Stomach smooth muscle (tissue), 2 donors: Measurements from ENCODE around the gene ABL1.
"Not testable (repeated sequence)": the region's sequence is repeated elsewhere in the genome, so short reads cannot be mapped to it uniquely, and the experiment has no call there.

Experiments
- H3K27ac ChIP-seq: one replicate; pipeline ENCODE4 v1.7.0; 2013; ENCODE audit warnings: mild to moderate bottlenecking, low read length, inconsistent platforms
- H3K27me3 ChIP-seq, 2 donors: one replicate each; pipeline ENCODE4 v1.7.0; 2013; ENCODE audit warnings: low read length in 2 of 2; ENCODE audit not compliant: insufficient read depth in 2 of 2, control insufficient read depth in 1 of 2
- H3K36me3 ChIP-seq, 2 donors: one replicate each; pipeline ENCODE4 v1.7.0; 2013; ENCODE audit warnings: low read length in 2 of 2; ENCODE audit not compliant: control insufficient read depth in 2 of 2, insufficient read depth in 2 of 2
- H3K4me1 ChIP-seq: one replicate; pipeline ENCODE4 v1.7.0; 2013; ENCODE audit warnings: low read length; ENCODE audit not compliant: control insufficient read depth, insufficient read depth
- H3K4me3 ChIP-seq, 2 donors: one replicate each; pipeline ENCODE4 v1.7.0; 2013; ENCODE audit warnings: low read length in 2 of 2
- H3K9ac ChIP-seq, 2 donors: one replicate each; pipeline ENCODE4 v1.7.0; 2013; ENCODE audit warnings: low read length in 2 of 2, mild to moderate bottlenecking in 1 of 2
- H3K9me3 ChIP-seq, 2 donors: one replicate each; pipeline ENCODE4 v1.7.0; 2013; ENCODE audit warnings: low read length in 2 of 2; ENCODE audit not compliant: control insufficient read depth in 2 of 2
- donor health status: healthy.
- donor health status: Pancreatic carcinoma.

ABL1 gene

DNA sequence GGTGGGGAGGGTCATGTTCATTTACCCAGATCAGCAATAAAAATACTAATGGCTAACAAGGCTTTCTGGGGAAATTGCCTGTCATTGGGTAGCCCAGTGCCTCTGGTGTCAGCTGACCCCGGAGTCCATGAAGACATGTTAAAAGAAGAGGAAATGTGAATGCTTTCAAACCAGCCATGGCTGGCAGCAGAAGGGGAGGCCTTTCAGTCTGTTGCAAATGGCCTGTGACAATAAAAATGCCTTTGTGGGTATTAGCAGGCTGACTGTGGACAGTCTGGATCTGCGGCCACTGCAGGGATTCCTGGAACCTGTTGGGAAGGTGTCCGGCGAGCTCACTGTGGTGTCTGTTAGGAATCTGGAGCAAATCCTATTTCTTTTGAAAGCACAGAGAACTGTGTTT, 7.5 kb downstream of the ABL1 start:
- H3K9me3 ChIP-seq, result no peaks in the 10 kb centered on the region
- peak overlapping the region; percentile 96 for H3K27ac ChIP-seq
- H3K4me3 ChIP-seq, result peak overlapping the region in 1 of 2 donors; percentile 40
- H3K9ac ChIP-seq, result peak overlapping the region; percentile 10 to 13
- peaks cover 73% of the 10 kb centered on the region for H3K4me1 ChIP-seq
- no peaks in the 10 kb centered on the region for H3K36me3 ChIP-seq
- no peaks in the 10 kb centered on the region for H3K27me3 ChIP-seq

DNA sequence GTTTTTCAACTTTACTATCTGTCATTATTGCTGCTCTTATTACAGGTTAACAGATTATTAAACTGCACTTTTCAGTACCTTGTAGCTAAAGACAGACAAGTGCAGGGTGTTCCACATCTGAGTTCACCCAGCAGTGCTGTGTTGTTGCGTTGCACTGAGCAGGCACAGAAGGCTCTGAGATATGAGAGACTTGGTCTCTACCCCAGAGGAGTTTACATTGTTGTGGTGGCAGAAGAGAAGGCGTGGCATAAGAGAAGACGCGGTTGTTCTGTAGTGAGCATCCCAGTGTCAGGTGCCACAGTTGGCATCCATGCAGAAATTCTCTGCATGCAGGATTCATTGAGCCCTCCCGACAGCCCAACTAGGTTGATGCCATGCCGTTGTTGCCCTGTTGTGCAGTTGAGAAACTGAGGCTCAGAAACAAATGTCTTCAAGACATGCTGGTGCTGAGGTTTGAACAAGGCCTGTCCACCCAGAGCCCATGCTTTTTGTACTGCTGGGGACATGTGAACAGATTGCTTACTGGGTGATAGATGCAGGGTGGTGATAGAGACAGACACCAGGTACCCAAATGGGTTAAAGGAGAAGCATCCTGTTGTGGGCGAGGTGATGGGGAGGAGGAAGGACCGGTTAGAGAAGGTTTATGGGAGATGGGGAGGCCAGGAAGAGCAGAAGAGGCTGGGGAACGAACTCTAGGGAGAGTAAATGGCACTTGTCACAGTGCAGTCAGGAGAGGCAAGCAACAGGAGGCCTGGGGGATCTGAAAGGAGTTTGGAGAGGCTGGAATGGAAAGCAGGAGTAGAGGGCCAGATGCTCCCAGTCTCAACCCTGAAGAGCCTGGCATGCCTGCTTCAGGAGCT, 8.2 kb downstream of the ABL1 start:
- Histone ChIP-seq H3K4me1 (peaks cover 76% of the 10 kb centered on the region), H3K27ac (peak overlapping the region; percentile 96), H3K9me3 (no peaks in the 10 kb centered on the region), H3K27me3 (no peaks in the 10 kb centered on the region), H3K36me3 (no peaks in the 10 kb centered on the region), H3K4me3 (peak overlapping the region in 1 of 2 donors; percentile 40), H3K9ac (peak overlapping the region; percentile 5 to 18)

DNA sequence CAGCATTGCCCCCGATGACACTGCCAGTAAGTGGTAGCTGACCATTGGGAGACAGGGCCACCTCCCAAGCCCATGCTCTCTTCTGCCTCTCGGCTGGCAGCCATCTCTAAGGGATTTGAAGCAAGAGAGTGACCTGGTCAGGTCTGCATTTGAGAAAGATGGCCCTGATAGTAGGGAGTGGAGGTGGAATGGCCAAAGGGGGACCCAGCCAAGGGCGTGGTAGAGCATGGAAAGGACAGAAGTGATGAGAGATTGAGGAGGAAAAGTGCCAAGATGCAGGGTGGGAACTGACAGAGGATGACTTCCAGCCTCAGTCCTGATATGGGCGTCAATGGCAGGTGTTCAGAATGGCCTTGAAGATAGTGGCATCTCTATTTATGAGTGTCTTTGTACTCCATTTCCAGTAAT, 9.0 kb downstream of the ABL1 start:
- H3K9me3 ChIP-seq, result no peaks in the 10 kb centered on the region
- H3K27me3 ChIP-seq, result no peaks in the 10 kb centered on the region
- peaks cover 75% of the 10 kb centered on the region for H3K4me1 ChIP-seq
- peak overlapping the region in 1 of 2 donors; percentile 18 for H3K9ac ChIP-seq
- peak overlapping the region; percentile 96 for H3K27ac ChIP-seq
- H3K36me3 ChIP-seq, result no peaks in the 10 kb centered on the region
- peak overlapping the region in 1 of 2 donors; percentile 40 for H3K4me3 ChIP-seq

DNA sequence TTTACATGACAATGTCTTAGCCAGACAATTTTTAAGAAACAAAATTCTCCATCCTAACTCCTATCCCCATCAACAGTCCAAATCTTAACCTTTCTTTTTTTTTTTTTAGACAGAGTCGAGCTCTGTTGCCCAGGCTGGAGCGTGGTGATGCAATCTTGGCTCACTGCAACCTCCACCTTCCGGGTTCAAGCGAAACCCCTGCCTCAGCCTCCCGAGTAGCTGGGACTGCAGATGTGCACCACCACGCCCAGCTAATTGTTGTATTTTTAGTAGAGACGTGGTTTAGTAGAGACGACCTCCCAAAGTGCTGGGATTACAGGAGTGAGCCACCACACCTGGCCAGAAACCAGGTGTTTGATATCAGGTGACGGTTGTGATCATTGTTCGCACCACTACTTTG, 10.2 kb downstream of the ABL1 start:
- Histone ChIP-seq H3K9ac (peak overlapping the region; percentile 36 to 80), H3K27me3 (no peaks in the 10 kb centered on the region), H3K4me3 (peak overlapping the region in 1 of 2 donors; percentile 55), H3K4me1 (peaks cover 73% of the 10 kb centered on the region), H3K36me3 (no peaks in the 10 kb centered on the region), H3K9me3 (no peaks in the 10 kb centered on the region), H3K27ac (peak overlapping the region; percentile 96)

DNA sequence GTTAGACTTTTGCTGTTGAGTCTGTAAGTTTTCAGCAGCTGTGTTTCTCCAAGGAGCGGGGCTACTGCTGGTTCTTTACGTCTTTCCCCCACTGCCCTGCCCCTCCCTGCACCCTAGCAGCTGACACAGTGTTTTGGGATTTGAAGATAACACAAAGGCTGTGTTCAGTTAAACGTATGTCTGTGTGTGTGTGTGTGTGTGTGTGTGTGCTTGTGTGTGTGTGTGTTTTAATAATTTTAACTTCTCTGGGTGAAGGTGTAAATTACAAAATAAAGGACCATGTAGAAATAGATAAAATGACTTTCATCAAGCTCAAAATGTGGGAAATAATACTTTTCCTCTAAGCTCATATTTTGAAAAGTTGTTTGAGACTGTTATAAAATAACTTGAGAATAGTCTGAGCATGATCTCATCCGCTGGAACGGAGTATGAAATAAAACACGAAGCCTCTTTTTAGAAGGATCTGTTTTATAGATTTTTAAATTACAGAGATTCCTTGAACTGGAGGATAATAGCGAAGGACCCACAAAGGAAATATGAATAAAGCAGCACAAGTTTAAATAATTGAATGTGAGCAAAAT, 10.9 kb downstream of the ABL1 start:
- H3K4me3 ChIP-seq, result peak overlapping the region; percentile 53 to 67
- peaks cover 75% of the 10 kb centered on the region for H3K4me1 ChIP-seq
- H3K9ac ChIP-seq, result peak overlapping the region; percentile 43 to 80
- H3K27me3 ChIP-seq, result no peaks in the 10 kb centered on the region
- no peaks in the 10 kb centered on the region for H3K9me3 ChIP-seq
- no peaks in the 10 kb centered on the region for H3K36me3 ChIP-seq
- H3K27ac ChIP-seq, result peak overlapping the region; percentile 96

DNA sequence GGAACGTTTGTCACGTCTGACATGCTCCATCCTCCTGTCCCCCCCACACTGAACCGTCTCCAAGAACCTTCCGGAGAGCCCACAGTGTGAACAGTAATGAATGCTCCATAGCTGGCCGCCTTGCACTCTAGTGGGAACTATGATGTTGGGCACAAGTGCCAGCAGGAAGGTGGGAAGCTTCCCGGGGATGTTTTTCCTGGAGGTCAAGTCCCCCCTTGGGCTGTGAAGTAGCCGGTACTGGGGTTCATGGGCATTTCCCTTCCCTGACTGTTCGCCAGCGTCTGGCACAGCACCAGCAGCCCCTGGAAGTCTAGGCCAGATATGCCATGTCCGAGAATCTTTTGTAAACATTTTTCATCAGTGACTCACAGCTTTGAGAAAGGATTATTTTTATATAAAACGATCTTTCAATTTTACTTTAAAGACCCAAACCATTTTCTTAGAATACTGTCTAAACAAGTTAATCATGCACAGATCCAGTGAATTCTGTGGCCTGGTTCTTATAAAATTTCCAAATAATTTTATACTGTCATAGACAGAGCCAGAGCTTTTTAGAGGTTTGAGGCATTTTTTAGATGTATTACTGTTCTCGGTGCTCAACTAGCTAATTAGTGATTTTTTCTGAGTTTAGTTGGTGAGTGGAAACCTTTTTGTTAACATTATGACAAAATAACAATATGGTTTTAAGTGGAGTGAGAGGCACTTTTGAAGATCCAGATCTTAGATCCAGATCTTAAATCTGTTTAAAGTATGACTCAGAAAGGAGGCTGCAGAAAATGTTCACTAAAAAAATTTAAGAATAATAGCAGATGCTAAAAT, 11.6 kb downstream of the ABL1 start:
- Histone ChIP-seq H3K4me1 (peaks cover 68% of the 10 kb centered on the region), H3K27me3 (no peaks in the 10 kb centered on the region), H3K4me3 (peak overlapping the region; percentile 53 to 67), H3K27ac (peak overlapping the region; percentile 96), H3K36me3 (no peaks in the 10 kb centered on the region), H3K9me3 (no peaks in the 10 kb centered on the region), H3K9ac (peak overlapping the region; percentile 43 to 80)

DNA sequence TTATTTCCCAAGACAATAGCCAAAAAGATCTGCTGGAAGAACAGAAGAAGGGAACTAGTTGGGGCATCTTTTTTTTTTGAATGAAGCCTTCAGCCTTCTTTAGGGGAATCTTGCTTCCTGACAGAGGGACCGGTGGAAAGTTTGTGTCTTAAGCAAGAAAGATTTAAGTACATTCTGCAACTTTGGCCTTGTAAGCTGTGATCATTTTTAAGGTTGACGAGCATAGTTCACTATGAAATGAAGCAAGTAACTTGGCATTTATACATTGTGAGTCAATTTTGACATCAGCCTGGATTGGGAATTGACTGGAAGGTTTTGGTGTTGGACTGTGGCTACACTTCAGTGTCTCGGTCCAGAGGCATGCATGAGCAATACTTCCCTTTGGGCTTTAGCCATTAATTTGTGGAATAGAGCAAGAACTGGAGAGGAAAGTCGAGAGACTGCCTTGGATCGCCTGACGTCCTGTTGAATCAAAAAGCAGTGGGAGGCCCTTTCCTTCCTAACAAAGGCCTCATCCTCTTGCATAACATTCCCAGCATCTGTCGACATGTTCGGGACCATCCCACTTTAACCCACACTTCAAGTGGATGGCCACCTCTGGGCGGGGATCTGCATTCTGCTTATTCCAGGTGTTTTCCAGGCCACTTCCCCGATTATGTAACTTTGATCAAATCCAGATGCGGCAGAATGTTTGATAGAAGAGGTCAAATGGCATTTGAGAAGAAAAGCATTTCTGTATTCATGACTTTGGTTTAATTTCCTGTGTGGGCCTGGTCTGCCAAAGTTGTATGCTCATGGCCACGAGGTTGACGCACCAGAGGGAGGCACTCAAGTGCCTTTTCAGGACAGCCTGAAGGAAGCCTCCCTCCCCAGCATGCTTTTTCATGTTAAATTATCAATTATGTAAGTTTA, 12.5 kb downstream of the ABL1 start:
- no peaks in the 10 kb centered on the region for H3K27me3 ChIP-seq
- H3K4me3 ChIP-seq, result peak overlapping the region in 1 of 2 donors; percentile 54
- no peaks in the 10 kb centered on the region for H3K36me3 ChIP-seq
- H3K27ac ChIP-seq, result peak overlapping the region; percentile 96
- no peaks in the 10 kb centered on the region for H3K9me3 ChIP-seq
- peaks cover 62% of the 10 kb centered on the region for H3K4me1 ChIP-seq
- H3K9ac ChIP-seq, result peak overlapping the region; percentile 5 to 80

DNA sequence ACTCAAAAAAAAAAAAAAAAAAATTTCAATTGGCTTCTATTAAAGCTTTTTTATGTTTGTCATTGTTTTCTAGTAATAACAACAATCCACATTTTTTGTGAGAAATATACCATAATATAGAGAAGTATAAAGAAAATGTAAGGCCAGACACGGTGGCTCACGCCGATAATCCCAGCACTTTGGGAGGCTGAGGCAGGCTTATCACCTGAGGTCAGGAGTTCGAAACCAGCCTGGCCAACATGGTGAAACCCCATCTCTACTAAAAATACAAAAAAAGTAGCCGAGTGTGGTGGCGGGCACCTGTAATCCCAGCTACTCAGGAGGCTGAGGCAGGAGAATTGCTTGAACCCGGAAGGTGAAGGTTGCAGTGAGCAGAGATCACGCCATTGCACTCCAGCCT, 13.5 kb downstream of the ABL1 start:
- H3K4me3 ChIP-seq, H3K27me3 ChIP-seq, H3K36me3 ChIP-seq, H3K9me3 ChIP-seq, H3K9ac ChIP-seq: not testable (repeated sequence)
- Histone ChIP-seq H3K4me1 (peaks cover 57% of the 10 kb centered on the region), H3K27ac (peak overlapping the region; percentile 96)

DNA sequence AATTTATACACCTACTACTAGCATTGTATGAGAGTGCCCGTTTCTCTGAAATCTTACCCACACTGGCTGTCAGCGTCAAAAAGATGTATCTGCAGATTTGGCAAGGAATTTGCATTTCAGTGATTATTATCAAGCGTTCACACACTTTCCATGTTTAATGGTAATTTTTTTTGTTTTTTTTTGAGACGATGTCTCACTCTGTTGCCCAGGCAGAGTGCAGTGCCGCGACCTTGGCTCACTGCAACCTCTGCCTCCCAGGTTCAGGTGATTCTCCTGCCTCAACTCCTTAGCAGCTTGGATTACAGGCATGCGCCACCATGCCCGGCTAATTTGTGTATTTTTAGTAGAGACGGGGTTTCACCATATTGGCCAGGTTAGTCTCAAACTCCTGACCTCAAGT, 14.3 kb downstream of the ABL1 start:
- no peak overlapping the region for H3K4me3 ChIP-seq
- H3K27ac ChIP-seq, result peak overlapping the region; percentile 96
- no peaks in the 10 kb centered on the region for H3K27me3 ChIP-seq
- H3K9me3 ChIP-seq, result no peaks in the 10 kb centered on the region
- no peak overlapping the region for H3K9ac ChIP-seq
- peaks cover 2 to 10% of the 10 kb centered on the region in 2 donors for H3K36me3 ChIP-seq
- H3K4me1 ChIP-seq, result peaks cover 53% of the 10 kb centered on the region

DNA sequence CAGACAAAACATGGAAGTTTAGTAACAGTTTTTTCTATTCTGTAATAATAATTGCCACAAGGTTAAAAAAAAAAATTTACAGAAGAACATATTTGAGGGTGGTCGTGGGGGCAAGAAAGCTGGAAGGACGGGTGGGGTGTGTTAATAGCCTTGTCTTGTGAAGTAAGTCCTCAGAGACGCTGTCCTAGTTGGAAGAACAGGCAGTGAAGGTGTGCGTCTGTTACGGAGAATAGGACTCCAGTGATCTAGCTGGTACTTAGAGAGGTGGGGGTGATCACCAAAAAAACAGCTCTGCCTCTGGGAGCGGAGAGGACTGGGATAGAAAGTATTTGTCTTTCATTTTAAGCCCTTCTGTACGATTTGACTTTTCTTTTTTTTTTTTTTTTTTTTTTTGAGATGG, 17.7 kb downstream of the ABL1 start:
- Histone ChIP-seq H3K9me3 (no peaks in the 10 kb centered on the region), H3K27ac (peak overlapping the region; percentile 58), H3K4me3 (no peak overlapping the region), H3K9ac (no peak overlapping the region), H3K27me3 (no peaks in the 10 kb centered on the region), H3K4me1 (peaks cover 34% of the 10 kb centered on the region), H3K36me3 (peaks cover 24 to 36% of the 10 kb centered on the region in 2 donors)
